GM12872 (cell line): ENCODE data around the gene TEX55.

Source experiments
- TF ChIP-seq, protein P1 (sequence below): IDR thresholded peaks from 3 replicates; pipeline ENCODE4 v1.5.1; 2011; ENCODE audit warnings: low read depth, mild to moderate bottlenecking, low read length, moderate library complexity; ENCODE audit not compliant: insufficient read depth

Gene TEX55

DNA sequence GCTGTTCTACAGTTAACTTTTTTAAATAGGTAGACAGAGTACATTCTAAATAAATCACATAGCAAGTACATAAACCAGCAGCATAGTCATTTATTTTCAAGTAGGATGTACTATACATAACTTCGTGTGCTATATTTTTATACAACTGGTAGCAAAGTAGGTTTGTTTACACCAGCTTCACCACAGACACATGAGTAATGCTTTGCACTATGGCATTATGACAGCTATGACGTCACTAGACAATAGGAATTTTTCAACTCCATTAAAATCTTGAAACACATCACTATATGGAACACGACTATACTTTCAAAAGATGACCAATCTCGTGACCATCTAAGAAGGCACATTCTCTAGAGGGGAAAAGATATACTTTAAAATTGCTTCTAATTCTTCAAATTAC lies 3.5 kb downstream of the TEX55 start:
- TF ChIP-seq, protein P1, sequence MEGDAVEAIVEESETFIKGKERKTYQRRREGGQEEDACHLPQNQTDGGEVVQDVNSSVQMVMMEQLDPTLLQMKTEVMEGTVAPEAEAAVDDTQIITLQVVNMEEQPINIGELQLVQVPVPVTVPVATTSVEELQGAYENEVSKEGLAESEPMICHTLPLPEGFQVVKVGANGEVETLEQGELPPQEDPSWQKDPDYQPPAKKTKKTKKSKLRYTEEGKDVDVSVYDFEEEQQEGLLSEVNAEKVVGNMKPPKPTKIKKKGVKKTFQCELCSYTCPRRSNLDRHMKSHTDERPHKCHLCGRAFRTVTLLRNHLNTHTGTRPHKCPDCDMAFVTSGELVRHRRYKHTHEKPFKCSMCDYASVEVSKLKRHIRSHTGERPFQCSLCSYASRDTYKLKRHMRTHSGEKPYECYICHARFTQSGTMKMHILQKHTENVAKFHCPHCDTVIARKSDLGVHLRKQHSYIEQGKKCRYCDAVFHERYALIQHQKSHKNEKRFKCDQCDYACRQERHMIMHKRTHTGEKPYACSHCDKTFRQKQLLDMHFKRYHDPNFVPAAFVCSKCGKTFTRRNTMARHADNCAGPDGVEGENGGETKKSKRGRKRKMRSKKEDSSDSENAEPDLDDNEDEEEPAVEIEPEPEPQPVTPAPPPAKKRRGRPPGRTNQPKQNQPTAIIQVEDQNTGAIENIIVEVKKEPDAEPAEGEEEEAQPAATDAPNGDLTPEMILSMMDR = no peak

DNA sequence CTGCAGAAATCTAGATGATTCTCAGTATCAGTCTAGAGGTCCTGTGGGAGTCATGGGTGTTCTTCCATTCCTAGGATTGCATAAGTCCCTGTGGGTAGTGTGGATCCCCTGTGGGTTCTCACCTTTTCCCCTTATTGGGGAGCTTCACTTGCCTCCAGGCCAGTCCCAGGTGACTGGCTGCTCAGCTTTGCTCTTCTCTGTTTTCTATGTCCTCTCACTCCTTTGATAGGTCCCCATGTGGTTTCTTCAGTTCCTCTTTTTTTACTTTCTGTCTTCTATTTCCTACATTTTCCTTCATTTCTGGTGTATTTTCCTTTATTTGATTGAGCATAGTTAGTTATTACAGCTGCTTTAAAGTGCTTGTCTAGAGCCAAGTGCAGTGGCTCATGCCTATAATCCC lies 10.9 kb downstream of the TEX55 start:
- TF ChIP-seq, protein P1 = no peak

DNA sequence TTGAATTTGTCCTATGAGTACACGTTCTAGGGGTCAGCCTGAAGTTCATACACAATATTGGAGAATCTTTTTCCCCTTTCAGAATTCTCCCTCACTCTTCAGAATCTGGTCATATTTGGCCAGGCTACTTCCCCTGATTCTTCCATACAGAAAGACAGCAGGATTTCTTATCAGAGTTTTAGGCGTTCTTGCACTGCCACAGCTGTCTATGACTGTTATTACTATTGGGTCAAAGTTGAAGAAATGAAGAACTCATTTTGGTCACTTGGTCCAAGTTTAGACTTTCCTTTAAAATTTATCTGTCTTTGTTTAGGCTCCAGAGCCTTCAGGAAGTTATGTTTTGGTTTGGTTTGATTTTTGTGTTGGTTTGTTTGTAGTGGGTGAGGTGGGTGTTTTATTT lies 12.0 kb downstream of the TEX55 start:
- TF ChIP-seq, protein P1 = no peak

GRCh38 chr3:119160361-119160760 lies 14.4 kb downstream of the TEX55 start:
- TF ChIP-seq, protein P1 = no peak

DNA sequence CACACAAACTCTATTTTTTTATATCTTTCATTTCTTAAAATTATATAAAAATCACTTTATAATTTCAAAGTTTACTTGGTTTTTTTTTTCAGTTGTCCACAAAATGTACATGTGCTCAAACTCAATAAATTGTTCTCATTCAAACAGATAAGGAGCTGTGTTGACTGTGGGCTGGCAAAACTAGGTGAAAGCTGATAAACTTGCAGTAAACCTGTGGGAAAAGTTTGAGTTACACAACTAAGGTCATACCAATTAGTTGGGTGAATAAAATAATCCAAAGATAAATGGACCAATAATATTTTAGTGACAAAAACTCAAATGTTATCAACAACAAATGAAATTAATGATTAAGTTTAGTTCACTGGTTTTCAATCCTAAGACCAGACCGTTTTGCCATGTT lies 14.8 kb downstream of the TEX55 start:
- TF ChIP-seq, protein P1 = no peak

DNA sequence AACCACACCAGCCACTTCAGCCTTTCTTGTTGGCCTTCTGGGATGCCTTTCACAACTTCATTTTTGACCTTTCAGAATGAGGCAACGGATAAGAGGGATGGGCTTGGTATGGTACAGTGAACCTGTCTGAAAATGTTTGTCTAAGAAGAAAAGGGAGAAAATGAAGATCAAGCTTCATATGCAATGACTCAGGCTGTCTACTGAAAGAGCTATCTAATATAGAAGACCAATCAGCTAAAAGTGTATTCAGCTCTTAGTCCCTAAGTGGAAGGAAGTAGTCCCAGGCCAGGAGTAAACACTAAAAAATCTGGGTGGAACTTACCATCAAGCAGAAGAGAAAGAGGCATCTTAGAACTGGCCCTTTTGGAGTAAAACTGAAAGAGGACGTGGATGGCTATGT lies 15.3 kb downstream of the TEX55 start:
- TF ChIP-seq, protein P1 = no peak

GRCh38 chr3:119170821-119171220 lies 24.9 kb downstream of the TEX55 start:
- TF ChIP-seq, protein P1 = no peak

GRCh38 chr3:119173325-119173724 lies 27.4 kb downstream of the TEX55 start, which contains the start of gene UPK1B:
Gene UPK1B (plus strand): TSS chr3:119173598. CDS start chr3:119186742, 13,144 bp downstream.
- TF ChIP-seq, protein P1 = no peak
